ENCODE measurements around the gene TAF6.

Gene TAF6

DNA sequence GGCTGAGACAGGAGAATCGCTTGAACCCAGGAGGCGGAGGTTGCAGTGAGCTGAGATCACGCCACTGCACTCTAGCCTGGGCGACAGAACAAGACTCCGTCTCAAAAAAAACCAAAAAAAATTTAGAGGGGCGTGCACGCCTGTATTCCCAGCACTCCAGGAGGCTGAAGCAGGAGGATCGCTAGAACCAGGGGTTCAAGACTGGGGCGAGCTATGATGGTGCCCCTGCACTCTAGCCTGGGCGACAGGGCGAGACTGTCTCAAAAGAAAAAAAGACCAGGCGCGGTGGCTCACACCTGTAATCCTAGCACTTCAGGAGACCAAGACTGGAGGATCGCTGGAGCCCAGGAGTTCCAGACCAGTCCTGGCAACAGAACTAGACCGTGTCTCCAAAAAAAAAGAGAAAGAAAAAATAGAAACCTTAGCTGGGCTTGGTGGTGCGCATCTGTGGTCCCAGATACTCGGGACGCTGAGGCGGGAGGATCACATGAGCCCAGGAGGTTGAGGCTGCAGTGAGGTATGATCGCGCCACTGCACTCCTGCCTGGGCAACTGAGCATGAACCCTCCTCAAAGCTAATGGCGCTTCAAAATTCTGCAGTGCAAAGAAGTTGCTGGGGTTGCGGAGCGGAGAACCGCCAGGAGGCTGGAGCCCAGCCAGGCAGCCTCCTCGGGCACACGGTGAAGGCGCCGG lies 7.2 kb upstream of the TAF6 start:
- Histone ChIP-seq H3K9ac (ENCODE audit: low read length) (peak overlapping the region; percentile 96), H3K27ac (ENCODE audit: low read length) (peak overlapping the region; percentile 94), H3K4me1 (ENCODE audit: low read length) (peaks cover 16% of the 10 kb centered on the region), H3K4me3 (ENCODE audit: low read length) (peak overlapping the region; percentile 97), H3K27me3 (ENCODE audit: low read depth, low read length) (no peaks in the 10 kb centered on the region), H4K20me1 (ENCODE audit: insufficient read depth, low read length) (no peaks in the 10 kb centered on the region), H3K79me2 (ENCODE audit: low read length) (peaks cover 17% of the 10 kb centered on the region), H3K4me2 (ENCODE audit: low read length) (peak overlapping the region; percentile 90), H3K36me3 (replicated peaks; ENCODE audit: low read depth, low read length) (peaks cover 7% of the 10 kb centered on the region), H2AFZ (ENCODE audit: low read depth, low read length) (peak overlapping the region; percentile 92), H3K9me3 (ENCODE audit: insufficient read depth, low read length) (no peaks in the 10 kb centered on the region)
- no peak for TF ChIP-seq EZH2phosphoT487 (IDR thresholded peaks at IDR 0.05; ENCODE audit: low read depth)
- TF ChIP-seq, protein P1, sequence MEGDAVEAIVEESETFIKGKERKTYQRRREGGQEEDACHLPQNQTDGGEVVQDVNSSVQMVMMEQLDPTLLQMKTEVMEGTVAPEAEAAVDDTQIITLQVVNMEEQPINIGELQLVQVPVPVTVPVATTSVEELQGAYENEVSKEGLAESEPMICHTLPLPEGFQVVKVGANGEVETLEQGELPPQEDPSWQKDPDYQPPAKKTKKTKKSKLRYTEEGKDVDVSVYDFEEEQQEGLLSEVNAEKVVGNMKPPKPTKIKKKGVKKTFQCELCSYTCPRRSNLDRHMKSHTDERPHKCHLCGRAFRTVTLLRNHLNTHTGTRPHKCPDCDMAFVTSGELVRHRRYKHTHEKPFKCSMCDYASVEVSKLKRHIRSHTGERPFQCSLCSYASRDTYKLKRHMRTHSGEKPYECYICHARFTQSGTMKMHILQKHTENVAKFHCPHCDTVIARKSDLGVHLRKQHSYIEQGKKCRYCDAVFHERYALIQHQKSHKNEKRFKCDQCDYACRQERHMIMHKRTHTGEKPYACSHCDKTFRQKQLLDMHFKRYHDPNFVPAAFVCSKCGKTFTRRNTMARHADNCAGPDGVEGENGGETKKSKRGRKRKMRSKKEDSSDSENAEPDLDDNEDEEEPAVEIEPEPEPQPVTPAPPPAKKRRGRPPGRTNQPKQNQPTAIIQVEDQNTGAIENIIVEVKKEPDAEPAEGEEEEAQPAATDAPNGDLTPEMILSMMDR (IDR thresholded peaks at IDR 0.05; ENCODE audit: low read depth, low read length), result no peak

GRCh38 chr7:100124301-100125230 lies 5.4 kb upstream of the TAF6 start:
- peaks cover 7% of the 10 kb centered on the region for H3K36me3 ChIP-seq (replicated peaks; ENCODE audit: low read depth, low read length)
- no peaks in the 10 kb centered on the region for H3K27me3 ChIP-seq (ENCODE audit: low read depth, low read length)
- H2AFZ ChIP-seq (ENCODE audit: low read depth, low read length), result no peak overlapping the region
- no peak overlapping the region for H3K9ac ChIP-seq (ENCODE audit: low read length)
- peaks cover 21% of the 10 kb centered on the region for H3K4me1 ChIP-seq (ENCODE audit: low read length)
- peaks cover 17% of the 10 kb centered on the region for H3K79me2 ChIP-seq (ENCODE audit: low read length)
- H3K9me3 ChIP-seq (ENCODE audit: insufficient read depth, low read length), result no peaks in the 10 kb centered on the region
- no peak overlapping the region for H3K27ac ChIP-seq (ENCODE audit: low read length)
- no peaks in the 10 kb centered on the region for H4K20me1 ChIP-seq (ENCODE audit: insufficient read depth, low read length)
- H3K4me2 ChIP-seq (ENCODE audit: low read length), result no peak overlapping the region
- TF ChIP-seq, protein P1 (IDR thresholded peaks at IDR 0.05; ENCODE audit: low read depth, low read length), result no peak
- TF ChIP-seq EZH2phosphoT487 (IDR thresholded peaks at IDR 0.05; ENCODE audit: low read depth), result no peak
- no peak overlapping the region for H3K4me3 ChIP-seq (ENCODE audit: low read length)

DNA sequence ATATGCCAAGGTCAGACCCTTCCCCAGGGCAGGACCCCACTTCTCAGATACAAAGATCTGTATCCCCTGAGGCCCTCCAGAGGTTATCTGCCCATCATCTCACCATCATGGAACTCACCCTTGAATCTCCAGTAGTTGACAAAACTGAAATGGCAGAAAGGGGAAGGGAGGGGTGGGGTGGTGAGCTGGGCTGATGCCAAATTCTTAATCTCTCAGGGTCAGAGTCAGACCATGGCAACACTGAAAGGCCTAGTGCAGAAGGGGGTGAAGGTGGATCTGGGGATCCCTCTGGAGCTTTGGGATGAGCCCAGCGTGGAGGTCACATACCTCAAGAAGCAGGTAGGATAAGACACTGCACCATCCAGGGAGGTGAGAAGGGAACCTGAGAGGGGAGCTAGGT lies 3.4 kb upstream of the TAF6 start:
- no peaks in the 10 kb centered on the region for H3K9me3 ChIP-seq (ENCODE audit: insufficient read depth, low read length)
- TF ChIP-seq, protein P1 (IDR thresholded peaks at IDR 0.05; ENCODE audit: low read depth, low read length), result no peak
- no peak for TF ChIP-seq EZH2phosphoT487 (IDR thresholded peaks at IDR 0.05; ENCODE audit: low read depth)
- H3K9ac ChIP-seq (ENCODE audit: low read length), result no peak overlapping the region
- H3K27ac ChIP-seq (ENCODE audit: low read length), result no peak overlapping the region
- no peak overlapping the region for H3K4me2 ChIP-seq (ENCODE audit: low read length)
- H3K27me3 ChIP-seq (ENCODE audit: low read depth, low read length), result no peaks in the 10 kb centered on the region
- peaks cover 20% of the 10 kb centered on the region for H3K4me1 ChIP-seq (ENCODE audit: low read length)
- H3K4me3 ChIP-seq (ENCODE audit: low read length), result no peak overlapping the region
- no peak overlapping the region for H2AFZ ChIP-seq (ENCODE audit: low read depth, low read length)
- no peaks in the 10 kb centered on the region for H4K20me1 ChIP-seq (ENCODE audit: insufficient read depth, low read length)
- peaks cover 25% of the 10 kb centered on the region for H3K79me2 ChIP-seq (ENCODE audit: low read length)
- peaks cover 7% of the 10 kb centered on the region for H3K36me3 ChIP-seq (replicated peaks; ENCODE audit: low read depth, low read length)

- Histone ChIP-seq H2AFZ (ENCODE audit: low read depth, low read length) (no peak overlapping the region), H3K27me3 (ENCODE audit: low read depth, low read length) (no peaks in the 10 kb centered on the region), H3K9me3 (ENCODE audit: insufficient read depth, low read length) (no peaks in the 10 kb centered on the region), H4K20me1 (ENCODE audit: insufficient read depth, low read length) (no peaks in the 10 kb centered on the region), H3K9ac (ENCODE audit: low read length) (no peak overlapping the region), H3K27ac (ENCODE audit: low read length) (no peak overlapping the region), H3K4me2 (ENCODE audit: low read length) (no peak overlapping the region), H3K79me2 (ENCODE audit: low read length) (peaks cover 25% of the 10 kb centered on the region), H3K4me1 (ENCODE audit: low read length) (peaks cover 20% of the 10 kb centered on the region), H3K4me3 (ENCODE audit: low read length) (no peak overlapping the region), H3K36me3 (replicated peaks; ENCODE audit: low read depth, low read length) (peaks cover 7% of the 10 kb centered on the region)
- TF ChIP-seq EZH2phosphoT487 (IDR thresholded peaks at IDR 0.05; ENCODE audit: low read depth), result no peak
Observed at GRCh38 chr7:100122067-100122466, 2.9 kb upstream of the TAF6 start.

Measured in OCI-LY3 (cell line).